ENCODE results near the gene ZMIZ1. TPM values are rescaled to one million over a fixed set of nuclear protein-coding genes. Genes with fewer than 3 reads are reported as not detected.

Gene ZMIZ1
- total and polyA plus RNA-seq, 2 experiments from 2014 or later, result 9.2 to 30.9 TPM

DNA sequence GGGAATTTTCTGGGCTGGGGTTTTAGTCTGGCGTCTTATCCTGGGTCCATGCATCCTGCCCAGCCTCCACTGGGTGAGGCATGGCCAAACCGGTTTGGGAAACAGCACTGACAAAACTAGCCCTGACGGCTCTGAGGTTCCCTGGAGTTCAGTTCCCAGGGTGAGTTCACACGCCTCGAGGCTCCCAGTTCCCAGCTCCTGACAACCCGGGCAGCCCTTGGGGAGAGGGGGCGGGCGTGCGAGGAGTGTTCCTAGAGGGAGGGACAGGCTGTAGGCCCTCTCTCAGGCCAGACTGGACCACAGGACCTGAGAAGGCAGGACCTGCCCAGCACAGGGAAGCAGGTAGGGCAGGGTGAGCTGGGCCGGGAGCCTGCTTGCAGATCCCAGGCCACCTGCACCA, 196.2 kb downstream of the ZMIZ1 start:
- Mint-ChIP-seq H3K27me3 (ENCODE audit: insufficient read depth, low read depth, poor library complexity) (peaks cover 34% of the 10 kb centered on the region), H3K9me3 (no peaks in the 10 kb centered on the region), H3K27ac (no peak overlapping the region), H3K36me3 (ENCODE audit: low read depth) (peaks cover 5% of the 10 kb centered on the region; the same call in 2 of the 3 replicates), H3K4me1 (peaks cover 27% of the 10 kb centered on the region), H3K4me3 (no peak overlapping the region)
- Histone ChIP-seq H3K27me3 (ENCODE audit: insufficient read depth) (no peaks in the 10 kb centered on the region), H3K79me2 (replicated peaks; ENCODE audit: insufficient read depth) (no peaks in the 10 kb centered on the region), H3K36me3 (ENCODE audit: insufficient read depth) (no peaks in the 10 kb centered on the region), H3K4me1 (ENCODE audit: insufficient read depth) (0 out of 2 replicates have a peak, but pooled peaks cover 3% of the 10 kb centered on the region), H4K20me1 (replicated peaks; ENCODE audit: insufficient read depth) (peaks cover 7% of the 10 kb centered on the region), H3K9me2 (ENCODE audit: insufficient read depth) (no peaks in the 10 kb centered on the region), H3K4me2 (no peak overlapping the region), H2AFZ (no peak overlapping the region), H3K4me3 (no peak overlapping the region), H3K27ac (ENCODE audit: low read depth) (no peak overlapping the region), H3F3A (replicated peaks; ENCODE audit: low read depth) (no peaks in the 10 kb centered on the region)
- TF ChIP-seq, protein P1, sequence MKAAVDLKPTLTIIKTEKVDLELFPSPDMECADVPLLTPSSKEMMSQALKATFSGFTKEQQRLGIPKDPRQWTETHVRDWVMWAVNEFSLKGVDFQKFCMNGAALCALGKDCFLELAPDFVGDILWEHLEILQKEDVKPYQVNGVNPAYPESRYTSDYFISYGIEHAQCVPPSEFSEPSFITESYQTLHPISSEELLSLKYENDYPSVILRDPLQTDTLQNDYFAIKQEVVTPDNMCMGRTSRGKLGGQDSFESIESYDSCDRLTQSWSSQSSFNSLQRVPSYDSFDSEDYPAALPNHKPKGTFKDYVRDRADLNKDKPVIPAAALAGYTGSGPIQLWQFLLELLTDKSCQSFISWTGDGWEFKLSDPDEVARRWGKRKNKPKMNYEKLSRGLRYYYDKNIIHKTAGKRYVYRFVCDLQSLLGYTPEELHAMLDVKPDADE (IDR thresholded peaks at IDR 0.05), result no peak
- TF ChIP-seq POLR2AphosphoS5 (IDR thresholded peaks at IDR 0.05; ENCODE audit: low read depth), result no peak
- no peak for TF ChIP-seq STAT1 (IDR thresholded peaks at IDR 0.05; ENCODE audit: unreplicated experiment)
- TF ChIP-seq ZNF462 (CRISPR knock-in tag; IDR thresholded peaks at IDR 0.05), result no peak
- no peak for TF ChIP-seq ZNF331 (CRISPR knock-in tag; IDR thresholded peaks at IDR 0.05; ENCODE audit: low read depth)
- TF ChIP-seq JUNB (IDR thresholded peaks at IDR 0.05; ENCODE audit: unreplicated experiment), result no peak
- TF ChIP-seq, protein P2, sequence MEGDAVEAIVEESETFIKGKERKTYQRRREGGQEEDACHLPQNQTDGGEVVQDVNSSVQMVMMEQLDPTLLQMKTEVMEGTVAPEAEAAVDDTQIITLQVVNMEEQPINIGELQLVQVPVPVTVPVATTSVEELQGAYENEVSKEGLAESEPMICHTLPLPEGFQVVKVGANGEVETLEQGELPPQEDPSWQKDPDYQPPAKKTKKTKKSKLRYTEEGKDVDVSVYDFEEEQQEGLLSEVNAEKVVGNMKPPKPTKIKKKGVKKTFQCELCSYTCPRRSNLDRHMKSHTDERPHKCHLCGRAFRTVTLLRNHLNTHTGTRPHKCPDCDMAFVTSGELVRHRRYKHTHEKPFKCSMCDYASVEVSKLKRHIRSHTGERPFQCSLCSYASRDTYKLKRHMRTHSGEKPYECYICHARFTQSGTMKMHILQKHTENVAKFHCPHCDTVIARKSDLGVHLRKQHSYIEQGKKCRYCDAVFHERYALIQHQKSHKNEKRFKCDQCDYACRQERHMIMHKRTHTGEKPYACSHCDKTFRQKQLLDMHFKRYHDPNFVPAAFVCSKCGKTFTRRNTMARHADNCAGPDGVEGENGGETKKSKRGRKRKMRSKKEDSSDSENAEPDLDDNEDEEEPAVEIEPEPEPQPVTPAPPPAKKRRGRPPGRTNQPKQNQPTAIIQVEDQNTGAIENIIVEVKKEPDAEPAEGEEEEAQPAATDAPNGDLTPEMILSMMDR (conservative IDR thresholded peaks at IDR 0.05; ENCODE audit: low read depth in 2 of 2), result no peak
- no peak for TF ChIP-seq CREB1 (CRISPR knock-in tag; IDR thresholded peaks at IDR 0.05; ENCODE audit: low read depth)
- no peak for TF ChIP-seq EZH2phosphoT487 (IDR thresholded peaks at IDR 0.05; ENCODE audit: unreplicated experiment)
- TF ChIP-seq EZH2 (IDR thresholded peaks at IDR 0.05; ENCODE audit: low read depth, unreplicated experiment), result no peak
- TF ChIP-seq, protein P3, sequence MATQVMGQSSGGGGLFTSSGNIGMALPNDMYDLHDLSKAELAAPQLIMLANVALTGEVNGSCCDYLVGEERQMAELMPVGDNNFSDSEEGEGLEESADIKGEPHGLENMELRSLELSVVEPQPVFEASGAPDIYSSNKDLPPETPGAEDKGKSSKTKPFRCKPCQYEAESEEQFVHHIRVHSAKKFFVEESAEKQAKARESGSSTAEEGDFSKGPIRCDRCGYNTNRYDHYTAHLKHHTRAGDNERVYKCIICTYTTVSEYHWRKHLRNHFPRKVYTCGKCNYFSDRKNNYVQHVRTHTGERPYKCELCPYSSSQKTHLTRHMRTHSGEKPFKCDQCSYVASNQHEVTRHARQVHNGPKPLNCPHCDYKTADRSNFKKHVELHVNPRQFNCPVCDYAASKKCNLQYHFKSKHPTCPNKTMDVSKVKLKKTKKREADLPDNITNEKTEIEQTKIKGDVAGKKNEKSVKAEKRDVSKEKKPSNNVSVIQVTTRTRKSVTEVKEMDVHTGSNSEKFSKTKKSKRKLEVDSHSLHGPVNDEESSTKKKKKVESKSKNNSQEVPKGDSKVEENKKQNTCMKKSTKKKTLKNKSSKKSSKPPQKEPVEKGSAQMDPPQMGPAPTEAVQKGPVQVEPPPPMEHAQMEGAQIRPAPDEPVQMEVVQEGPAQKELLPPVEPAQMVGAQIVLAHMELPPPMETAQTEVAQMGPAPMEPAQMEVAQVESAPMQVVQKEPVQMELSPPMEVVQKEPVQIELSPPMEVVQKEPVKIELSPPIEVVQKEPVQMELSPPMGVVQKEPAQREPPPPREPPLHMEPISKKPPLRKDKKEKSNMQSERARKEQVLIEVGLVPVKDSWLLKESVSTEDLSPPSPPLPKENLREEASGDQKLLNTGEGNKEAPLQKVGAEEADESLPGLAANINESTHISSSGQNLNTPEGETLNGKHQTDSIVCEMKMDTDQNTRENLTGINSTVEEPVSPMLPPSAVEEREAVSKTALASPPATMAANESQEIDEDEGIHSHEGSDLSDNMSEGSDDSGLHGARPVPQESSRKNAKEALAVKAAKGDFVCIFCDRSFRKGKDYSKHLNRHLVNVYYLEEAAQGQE (IDR thresholded peaks at IDR 0.05; ENCODE audit: unreplicated experiment), result no peak
- no peak for TF ChIP-seq NANOG (IDR thresholded peaks at IDR 0.05; ENCODE audit: borderline replicate concordance)
- TF ChIP-seq ZNF114 (CRISPR knock-in tag; IDR thresholded peaks at IDR 0.05), result no peak
- no peak for DNase-seq (ENCODE audit: low spot score)
- ATAC-seq, result peak; percentile 33

All from GM23338 (cell line).